Keratinocyte (primary cell): ENCODE measurements around the gene RASA1. TPM values are rescaled to one million over a fixed set of nuclear protein-coding genes. Genes with fewer than 3 reads are reported as not detected.
"Not testable (repeated sequence)": the region's sequence is repeated elsewhere in the genome, so short reads cannot be mapped to it uniquely, and the experiment has no call there.

Experiments
- DNase-seq: peaks from one replicate; pipeline ENCODE4 v3.0.0-alpha.2; 2011; ENCODE audit warnings: low read depth, missing footprints, low spot score
- FAIRE-seq: peaks from 2 replicates; lab custom pipeline; 2011; peaks lifted over from hg19 to GRCh38; lab: Jason Lieb, UNC
- H2AFZ ChIP-seq: 2 replicates; pipeline ENCODE4 v1.6.0; 2012; ENCODE audit warnings: low read length, control low read depth, inconsistent platforms; ENCODE audit not compliant: control insufficient read depth
- H3K27ac ChIP-seq: 2 replicates; pipeline ENCODE4 v1.5.1; 2011; ENCODE audit warnings: low read length; ENCODE audit not compliant: control insufficient read depth, insufficient read depth
- H3K27me3 ChIP-seq: 3 replicates; pipeline ENCODE4 v1.6.0; 2011; ENCODE audit warnings: low read length; ENCODE audit not compliant: control insufficient read depth, insufficient read depth; ENCODE audit errors: extremely low read depth
- H3K36me3 ChIP-seq, 2 experiments: 2 replicates in 1 of 2; 3 replicates in 1 of 2; pipeline ENCODE4 v1.5.1; 2011; ENCODE audit warnings: low read length in 2 of 2, mild to moderate bottlenecking in 1 of 2; ENCODE audit not compliant: control insufficient read depth in 2 of 2, insufficient read depth in 2 of 2; ENCODE audit errors: extremely low read depth in 1 of 2
- H3K4me1 ChIP-seq: 3 replicates; pipeline ENCODE4 v1.5.1; 2011; ENCODE audit warnings: low read length; ENCODE audit not compliant: control insufficient read depth, insufficient read depth; ENCODE audit errors: extremely low read depth
- H3K4me2 ChIP-seq: 3 replicates; pipeline ENCODE4 v1.6.0; 2011; ENCODE audit warnings: low read depth, low read length; ENCODE audit not compliant: control insufficient read depth, insufficient read depth; ENCODE audit errors: extremely low read depth
- H3K4me3 ChIP-seq, 3 experiments: fragments of 200-600 bp in 1 of 3; sonication (generic) in 1 of 3; 2 replicates in 2 of 3; 3 replicates in 1 of 3; pipeline ENCODE4 v1.5.1; 2011 to 2016; ENCODE audit warnings: low read length in 3 of 3, mild to moderate bottlenecking in 3 of 3, control low read depth in 2 of 3, inconsistent platforms in 1 of 3, low read depth in 1 of 3, mixed read lengths in 1 of 3, mixed run types in 1 of 3, moderate library complexity in 1 of 3; ENCODE audit not compliant: control insufficient read depth in 2 of 3, insufficient read depth in 2 of 3; ENCODE audit errors: extremely low read depth in 1 of 3
- H3K79me2 ChIP-seq: 2 replicates; pipeline ENCODE4 v1.6.0; 2012; ENCODE audit warnings: low read length; ENCODE audit not compliant: control insufficient read depth, insufficient read depth
- H3K9ac ChIP-seq: 3 replicates; pipeline ENCODE4 v1.6.0; 2011; ENCODE audit warnings: low read length; ENCODE audit not compliant: control insufficient read depth, insufficient read depth; ENCODE audit errors: extremely low read depth
- H3K9me1 ChIP-seq: 3 replicates; pipeline ENCODE4 v1.6.0; 2011; ENCODE audit warnings: low read length; ENCODE audit not compliant: control insufficient read depth, insufficient read depth; ENCODE audit errors: extremely low read depth
- H3K9me3 ChIP-seq: 2 replicates; pipeline ENCODE4 v1.5.1; 2012; ENCODE audit warnings: low read depth, low read length; ENCODE audit not compliant: control insufficient read depth
- H4K20me1 ChIP-seq: 3 replicates; pipeline ENCODE4 v1.6.0; 2011; ENCODE audit warnings: low read length; ENCODE audit not compliant: control insufficient read depth, insufficient read depth; ENCODE audit errors: extremely low read depth
- CTCF ChIP-seq, 3 experiments: IDR thresholded peaks in 1 of 3; conservative IDR thresholded peaks in 1 of 3; optimal IDR thresholded peaks in 1 of 3; 2 replicates in 2 of 3; 3 replicates in 1 of 3; pipeline versions ENCODE3 to v1.5.1; 2011; ENCODE audit warnings: low read length in 3 of 3, mild to moderate bottlenecking in 3 of 3, moderate library complexity in 2 of 3, control low read depth in 1 of 3, inconsistent platforms in 1 of 3; ENCODE audit not compliant: insufficient read depth in 2 of 3; ENCODE audit errors: extremely low read depth in 1 of 3
- EZH2 ChIP-seq: IDR thresholded peaks from one replicate; pipeline ENCODE4 v1.6.1; 2012; ENCODE audit warnings: inconsistent platforms, mild to moderate bottlenecking, low read length, moderate library complexity
- dilution Hi-C: fragments of 300-500 bp; cut with MboI; formaldehyde crosslinking; loops from one replicate; pipeline ENCODE4 v1.7.0; 2020; ENCODE audit warnings: low sequenced_read_pairs; ENCODE audit not compliant: extremely low pct_ligation_motif_present
- polyA plus RNA-seq, 5 experiments: library from polyadenylated mRNA; depleted of rRNA in 3 of 5; stranded (reverse) in 3 of 5; stranded (forward) in 1 of 5; unstranded in 1 of 5; fragments of >200 nt; gene quantifications; 1 replicate in 1 of 5; 2 replicates in 3 of 5; 3 replicates in 1 of 5; pipeline versions ENCODE4 v1.2.1 to v1.2.3, GENCODE V29; 2011 to 2012; ENCODE audit warnings: missing spikeins in 2 of 5, low read depth in 1 of 5, low replicate concordance in 1 of 5

The RASA1 gene
- polyA plus RNA-seq, 1 donor (not counting 4 experiments of a cell fraction or from before 2014, with no cell fraction given) = 57.9 TPM

DNA sequence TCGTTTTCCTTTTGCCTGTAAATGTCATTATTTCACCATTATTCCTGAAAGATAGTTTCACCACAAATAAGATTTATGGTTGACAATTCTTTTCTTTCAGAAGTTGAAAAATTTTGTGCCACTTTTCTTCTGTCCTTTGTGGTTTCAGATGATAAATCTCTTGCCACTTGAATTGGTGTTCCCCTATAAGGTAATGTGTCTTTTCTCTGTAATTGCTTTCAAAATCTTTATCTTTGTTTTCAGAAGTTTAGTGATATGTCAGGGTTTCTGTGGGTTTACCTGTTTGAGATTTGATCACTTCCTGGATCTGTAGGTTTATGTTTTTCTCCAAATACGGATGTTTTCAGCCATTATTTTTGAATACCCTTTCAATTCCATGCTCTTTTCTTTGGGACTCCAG lies 14.6 kb downstream of the RASA1 start:
- peaks cover 0 to 1% of the 10 kb centered on the region in 2 experiments for H3K36me3 ChIP-seq
- no peak overlapping the region for H3K9ac ChIP-seq
- H3K9me3 ChIP-seq = no peaks in the 10 kb centered on the region
- H3K4me3 ChIP-seq = no peak overlapping the region
- no peak overlapping the region for H3K4me2 ChIP-seq
- FAIRE-seq (no peak), DNase-seq (no peak)
- H3K4me1 ChIP-seq = no peaks in the 10 kb centered on the region
- no peaks in the 10 kb centered on the region for H3K27me3 ChIP-seq
- dilution Hi-C loops = no loop called here
- H3K27ac ChIP-seq = no peak overlapping the region
- H2AFZ ChIP-seq = no peak overlapping the region
- H3K9me1 ChIP-seq = peaks cover 3% of the 10 kb centered on the region
- peaks cover 2% of the 10 kb centered on the region for H4K20me1 ChIP-seq
- H3K79me2 ChIP-seq = peaks cover 81% of the 10 kb centered on the region
- TF ChIP-seq CTCF (optimal IDR thresholded peaks at IDR 0.05 in 1 of 3, IDR thresholded peaks at IDR 0.05 in 1 of 3, conservative IDR thresholded peaks at IDR 0.05 in 1 of 3; ENCODE audit: extremely low read depth in 1 of 3, insufficient read depth in 2 of 3, low read length in 3 of 3) (no peak), EZH2 (no peak)

GRCh38 chr5:87287266-87287665 lies 19.6 kb downstream of the RASA1 start:
- H3K79me2 ChIP-seq = peaks cover 78% of the 10 kb centered on the region
- dilution Hi-C loops, H4K20me1 ChIP-seq, H3K9ac ChIP-seq, DNase-seq, H2AFZ ChIP-seq, H3K4me2 ChIP-seq, H3K36me3 ChIP-seq, FAIRE-seq, H3K27ac ChIP-seq, H3K4me1 ChIP-seq, H3K27me3 ChIP-seq, H3K4me3 ChIP-seq, H3K9me3 ChIP-seq, H3K9me1 ChIP-seq: not testable (repeated sequence)

DNA sequence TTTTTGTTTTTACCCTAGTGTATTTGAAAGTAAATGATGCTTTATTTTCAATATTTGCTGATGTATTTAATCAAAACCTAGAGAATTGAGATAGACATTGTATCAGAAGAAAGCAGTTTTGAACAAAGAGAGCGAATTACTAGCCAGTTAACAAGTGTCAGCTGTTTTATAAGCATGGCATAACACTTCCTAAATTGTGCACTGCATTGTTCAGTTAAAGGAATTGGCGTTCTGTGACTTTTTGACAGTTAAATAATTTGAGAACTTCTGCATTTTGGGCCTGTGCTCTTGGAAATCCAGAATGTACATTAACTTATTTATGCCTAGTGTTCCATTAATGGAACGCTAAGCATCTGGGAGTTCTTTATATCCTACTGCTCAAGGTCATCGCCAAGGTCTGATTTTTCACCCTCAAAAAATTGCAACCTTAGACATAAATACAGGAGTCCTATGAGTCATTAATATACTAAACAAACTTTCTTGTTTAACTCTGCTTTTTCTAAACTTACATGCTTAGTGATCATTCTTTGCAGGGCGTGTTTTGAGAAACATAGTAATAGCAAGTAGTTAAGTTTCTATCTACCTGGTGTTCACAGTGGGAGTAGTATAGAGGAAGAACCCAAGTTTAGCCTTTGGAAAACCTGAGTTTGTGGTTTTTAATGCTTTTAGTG lies 31.1 kb downstream of the RASA1 start:
- no peak overlapping the region for H3K9ac ChIP-seq
- H3K9me3 ChIP-seq = no peaks in the 10 kb centered on the region
- H3K27me3 ChIP-seq = no peaks in the 10 kb centered on the region
- DNase-seq (no peak), FAIRE-seq (no peak)
- dilution Hi-C loops = no loop called here
- H2AFZ ChIP-seq = no peak overlapping the region
- TF ChIP-seq CTCF (optimal IDR thresholded peaks at IDR 0.05 in 1 of 3, IDR thresholded peaks at IDR 0.05 in 1 of 3, conservative IDR thresholded peaks at IDR 0.05 in 1 of 3; ENCODE audit: extremely low read depth in 1 of 3, insufficient read depth in 2 of 3, low read length in 3 of 3) (no peak), EZH2 (no peak)
- peaks cover 37% of the 10 kb centered on the region for H3K4me1 ChIP-seq
- H3K36me3 ChIP-seq = peaks cover 0 to under 1% of the 10 kb centered on the region in 2 experiments
- H3K9me1 ChIP-seq = peaks cover 4% of the 10 kb centered on the region
- H4K20me1 ChIP-seq = peaks cover 6% of the 10 kb centered on the region
- no peak overlapping the region for H3K4me2 ChIP-seq
- no peak overlapping the region for H3K27ac ChIP-seq
- no peak overlapping the region for H3K4me3 ChIP-seq
- peaks cover 91% of the 10 kb centered on the region for H3K79me2 ChIP-seq
